Type B pancreatic cell (in vitro differentiated cells): Measurements from ENCODE around the gene PLPP4. TPM values are rescaled to one million over a fixed set of nuclear protein-coding genes. Genes with fewer than 3 reads are reported as not detected.

Experiments
- DNase-seq: peaks from one replicate; pipeline ENCODE4 v3.0.0; 2021; ENCODE audit warnings: mixed read lengths; ENCODE audit not compliant: unreplicated experiment; ENCODE audit errors: extremely low spot score
- H3K27ac Mint-ChIP-seq: 2 replicates; pipeline ENCODE4 v1.8.0; 2021; ENCODE audit warnings: mild to moderate bottlenecking, mixed read lengths
- H3K27me3 Mint-ChIP-seq: 2 replicates; pipeline ENCODE4 v1.8.0; 2021; ENCODE audit warnings: mixed read lengths
- H3K36me3 Mint-ChIP-seq: 2 replicates; pipeline ENCODE4 v1.8.0; 2021; ENCODE audit warnings: mixed read lengths
- H3K4me1 Mint-ChIP-seq: one replicate; pipeline ENCODE4 v1.8.0; 2021; ENCODE audit warnings: mixed read lengths; ENCODE audit not compliant: unreplicated experiment
- H3K4me3 Mint-ChIP-seq: 2 replicates; pipeline ENCODE4 v1.8.0; 2021; ENCODE audit warnings: mild to moderate bottlenecking, mixed read lengths
- H3K9me3 Mint-ChIP-seq: 2 replicates; pipeline ENCODE4 v1.8.0; 2021; ENCODE audit warnings: mixed read lengths
- total RNA-seq: library from RNA; stranded (reverse); gene quantifications from 2 replicates; pipeline ENCODE4 v1.2.1, GENCODE V29; 2021; ENCODE audit warnings: low replicate concordance
- TF ChIP-seq, protein P1 (sequence below): fragments of 200-600 bp; sonication (generic); conservative IDR thresholded peaks from 2 replicates; pipeline ENCODE4 v1.5.0; 2021; ENCODE audit warnings: antibody characterized with exemption, mild to moderate bottlenecking

PLPP4 gene
- total RNA-seq, 1 donor from 2014 or later, result 4.4 TPM

DNA sequence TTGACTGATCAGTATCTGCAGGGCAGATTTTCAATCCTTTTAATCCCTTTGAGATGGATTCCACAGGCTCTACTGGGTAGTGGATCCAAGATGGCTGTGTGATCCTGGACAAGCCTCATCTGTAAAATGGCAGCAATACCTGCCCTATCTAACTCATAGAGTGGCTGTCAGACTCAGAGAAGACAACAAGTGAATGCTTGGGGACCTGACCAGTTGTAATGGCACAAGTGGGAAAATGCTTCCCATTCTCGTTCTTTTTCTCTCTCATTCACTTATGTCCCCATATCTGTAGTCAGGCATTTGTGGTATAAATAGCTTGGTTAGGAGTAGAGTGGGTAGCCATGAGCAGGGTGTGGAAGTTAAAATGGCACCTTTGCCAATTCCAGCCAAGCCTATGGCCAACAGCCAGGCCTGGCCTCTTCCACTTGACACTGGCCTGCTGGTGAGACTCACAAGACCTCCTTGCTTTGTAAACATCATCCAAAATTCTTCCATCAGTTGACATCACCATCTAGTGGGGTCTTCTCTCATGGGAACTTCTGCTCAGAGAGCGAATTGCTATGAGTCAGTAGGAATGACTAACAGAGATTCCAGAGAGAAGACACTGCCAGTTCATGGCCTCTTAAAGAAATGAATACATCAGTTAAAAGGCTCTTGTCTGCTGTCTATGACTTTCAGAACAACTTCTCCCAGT lies 150.1 kb downstream of the PLPP4 start:
- peaks cover 6% of the 10 kb centered on the region for H3K9me3 Mint-ChIP-seq

DNA sequence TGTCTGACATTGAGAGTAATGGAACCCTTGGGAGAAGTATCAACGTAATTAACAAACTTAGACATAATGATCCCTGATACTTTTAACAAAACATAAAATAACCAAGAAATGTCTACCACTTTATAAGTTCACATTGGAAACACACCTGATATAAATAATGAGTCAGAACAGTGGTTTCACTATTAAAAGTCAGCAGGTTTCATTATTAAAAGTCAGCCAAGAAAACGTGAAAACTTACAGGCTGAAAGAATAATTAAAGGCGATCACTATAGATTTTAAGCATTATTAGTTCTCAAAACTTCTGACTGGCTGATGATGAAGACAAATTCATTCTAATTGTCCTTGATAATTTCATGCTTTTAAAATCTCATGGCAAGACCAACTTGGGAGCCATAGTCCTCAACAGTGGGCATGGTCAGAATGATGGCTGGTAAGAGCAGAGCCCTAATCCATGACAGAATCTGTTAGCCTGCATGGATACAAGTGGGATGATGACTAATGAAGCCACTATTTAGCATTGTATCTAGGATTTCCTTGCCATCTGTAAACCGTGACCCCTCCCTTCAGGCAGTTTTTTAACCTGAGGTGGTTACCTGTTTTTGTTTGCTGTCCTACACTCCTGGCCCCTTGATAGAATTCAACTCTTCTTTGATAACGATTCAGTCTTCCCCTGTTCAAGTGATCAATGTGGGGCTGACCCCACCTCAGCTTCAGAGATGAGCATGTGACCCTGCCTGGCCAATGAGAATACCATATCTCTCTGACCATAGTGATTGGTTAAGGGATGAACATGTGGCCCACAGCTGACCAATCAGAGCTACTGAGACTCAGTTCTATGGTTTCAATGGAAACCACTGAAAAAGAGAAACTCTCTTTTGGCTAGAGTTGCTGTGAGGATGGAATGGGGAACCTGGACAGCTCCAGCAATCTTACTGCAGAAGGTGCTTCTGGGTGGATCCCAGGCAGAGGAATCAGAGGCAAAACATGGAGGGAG lies 151.0 kb downstream of the PLPP4 start:
- Mint-ChIP-seq H3K27me3 (peaks cover 28% of the 10 kb centered on the region), H3K4me3 (no peak overlapping the region), H3K4me1 (no peaks in the 10 kb centered on the region), H3K27ac (no peak overlapping the region), H3K9me3 (peaks cover 2% of the 10 kb centered on the region), H3K36me3 (no peaks in the 10 kb centered on the region)
- no peak for DNase-seq
- TF ChIP-seq, protein P1, sequence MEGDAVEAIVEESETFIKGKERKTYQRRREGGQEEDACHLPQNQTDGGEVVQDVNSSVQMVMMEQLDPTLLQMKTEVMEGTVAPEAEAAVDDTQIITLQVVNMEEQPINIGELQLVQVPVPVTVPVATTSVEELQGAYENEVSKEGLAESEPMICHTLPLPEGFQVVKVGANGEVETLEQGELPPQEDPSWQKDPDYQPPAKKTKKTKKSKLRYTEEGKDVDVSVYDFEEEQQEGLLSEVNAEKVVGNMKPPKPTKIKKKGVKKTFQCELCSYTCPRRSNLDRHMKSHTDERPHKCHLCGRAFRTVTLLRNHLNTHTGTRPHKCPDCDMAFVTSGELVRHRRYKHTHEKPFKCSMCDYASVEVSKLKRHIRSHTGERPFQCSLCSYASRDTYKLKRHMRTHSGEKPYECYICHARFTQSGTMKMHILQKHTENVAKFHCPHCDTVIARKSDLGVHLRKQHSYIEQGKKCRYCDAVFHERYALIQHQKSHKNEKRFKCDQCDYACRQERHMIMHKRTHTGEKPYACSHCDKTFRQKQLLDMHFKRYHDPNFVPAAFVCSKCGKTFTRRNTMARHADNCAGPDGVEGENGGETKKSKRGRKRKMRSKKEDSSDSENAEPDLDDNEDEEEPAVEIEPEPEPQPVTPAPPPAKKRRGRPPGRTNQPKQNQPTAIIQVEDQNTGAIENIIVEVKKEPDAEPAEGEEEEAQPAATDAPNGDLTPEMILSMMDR, result no peak

More for the DNA sequence above, 150.1 kb downstream of the PLPP4 start:
- H3K27me3 Mint-ChIP-seq, result peaks cover 22% of the 10 kb centered on the region
- H3K4me1 Mint-ChIP-seq, result no peaks in the 10 kb centered on the region
- H3K27ac Mint-ChIP-seq, result no peak overlapping the region
- no peak for DNase-seq
- no peaks in the 10 kb centered on the region for H3K36me3 Mint-ChIP-seq
- TF ChIP-seq, protein P1, result no peak
- H3K4me3 Mint-ChIP-seq, result no peak overlapping the region

DNA sequence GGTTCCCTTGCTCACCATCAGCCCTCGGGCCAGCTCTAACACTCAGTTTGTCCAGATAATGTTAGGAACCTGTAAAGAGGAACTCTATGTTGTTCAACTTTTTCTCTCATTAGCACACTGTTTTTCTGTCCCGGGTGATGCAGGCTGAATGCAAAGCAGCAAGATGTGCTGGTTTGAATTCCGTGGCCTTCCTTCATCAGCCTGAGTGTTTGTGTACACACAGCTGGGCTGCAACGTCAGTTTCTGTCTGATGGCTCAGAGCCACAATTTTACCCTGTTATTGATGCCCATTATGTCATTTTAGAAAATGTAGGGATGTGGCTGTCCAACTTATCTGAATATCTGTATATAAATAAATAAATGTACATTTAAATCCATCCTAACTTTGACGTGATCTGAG lies 152.0 kb downstream of the PLPP4 start:
- Mint-ChIP-seq H3K4me1 (no peaks in the 10 kb centered on the region), H3K36me3 (no peaks in the 10 kb centered on the region), H3K27ac (no peak overlapping the region), H3K4me3 (no peak overlapping the region), H3K9me3 (no peaks in the 10 kb centered on the region), H3K27me3 (peaks cover 34% of the 10 kb centered on the region)
- TF ChIP-seq, protein P1, result no peak
- no peak for DNase-seq

DNA sequence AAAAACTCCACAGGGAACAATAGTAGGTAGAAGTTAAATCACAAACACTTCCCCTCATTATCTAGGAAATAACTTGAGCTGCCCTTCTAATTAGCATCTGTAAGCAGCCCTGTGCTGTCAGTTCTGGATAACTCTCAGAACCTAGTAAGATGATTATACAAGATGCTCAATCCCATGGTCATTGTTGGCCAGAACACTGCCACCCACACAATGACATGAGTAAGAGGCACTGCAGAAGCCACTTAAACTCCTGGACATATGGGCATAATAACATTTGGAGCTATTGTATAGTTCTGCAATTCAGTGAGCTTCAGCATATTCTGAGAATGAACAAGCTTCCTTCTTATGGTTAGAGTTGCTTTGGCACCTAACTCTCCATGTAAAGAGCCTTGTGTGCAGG lies 153.8 kb downstream of the PLPP4 start:
- Mint-ChIP-seq H3K4me1 (no peaks in the 10 kb centered on the region), H3K4me3 (no peak overlapping the region), H3K27me3 (peaks cover 31% of the 10 kb centered on the region), H3K9me3 (no peaks in the 10 kb centered on the region), H3K36me3 (no peaks in the 10 kb centered on the region), H3K27ac (no peak overlapping the region)
- TF ChIP-seq, protein P1, result no peak
- no peak for DNase-seq

DNA sequence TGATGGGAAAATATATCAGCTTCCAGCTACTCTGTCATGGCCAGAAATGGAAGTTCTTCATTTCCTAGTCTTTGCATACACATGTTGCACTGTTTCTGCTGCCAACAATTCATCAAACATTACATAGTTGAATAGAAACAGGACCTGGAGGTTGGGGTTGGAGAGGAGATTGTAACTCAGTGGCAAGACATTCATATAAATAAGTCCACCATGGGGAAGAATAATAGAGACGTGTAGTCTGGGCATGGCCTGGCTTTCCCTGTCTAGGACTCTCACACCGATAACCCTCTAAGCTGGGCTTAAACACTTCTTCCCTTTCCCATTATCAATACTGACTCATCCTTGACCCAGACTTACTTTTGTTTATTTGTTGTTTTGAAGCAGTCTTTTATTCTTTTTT lies 155.7 kb downstream of the PLPP4 start:
- Mint-ChIP-seq H3K4me1 (no peaks in the 10 kb centered on the region), H3K27me3 (peaks cover 26% of the 10 kb centered on the region), H3K4me3 (no peak overlapping the region), H3K9me3 (no peaks in the 10 kb centered on the region), H3K36me3 (no peaks in the 10 kb centered on the region), H3K27ac (no peak overlapping the region)
- TF ChIP-seq, protein P1, result no peak
- no peak for DNase-seq
